GM21381 (cell line): ENCODE results near the gene MCRIP1.

ENCODE experiments used
- ATAC-seq: cut with Tn5 transposase; IDR thresholded peaks from one replicate; pipeline ENCODE4 v1.9.1; 2021; ENCODE audit warnings: mild to moderate bottlenecking, moderate library complexity; ENCODE audit not compliant: unreplicated experiment

The MCRIP1 gene

GRCh38 chr17:81822996-81823819, 9.9 kb downstream of the MCRIP1 start:
- ATAC-seq = no peak

GRCh38 chr17:81822312-81822637, 10.8 kb downstream of the MCRIP1 start:
- ATAC-seq = no peak

GRCh38 chr17:81821603-81822311, 11.3 kb downstream of the MCRIP1 start:
- no peak for ATAC-seq

GRCh38 chr17:81821147-81821546, 11.9 kb downstream of the MCRIP1 start:
- no peak for ATAC-seq

GRCh38 chr17:81819708-81820107, 13.4 kb downstream of the MCRIP1 start:
- ATAC-seq = no peak

- ATAC-seq = no peak
Measured at GRCh38 chr17:81817758-81818147, 15.3 kb downstream of the MCRIP1 start.

- ATAC-seq = no peak
Measured at GRCh38 chr17:81815646-81815986, 17.5 kb downstream of the MCRIP1 start.

- ATAC-seq = no peak
Measured at GRCh38 chr17:81814748-81815645, 18.1 kb downstream of the MCRIP1 start.

GRCh38 chr17:81813861-81814683, 19.0 kb downstream of the MCRIP1 start:
- no peak for ATAC-seq

GRCh38 chr17:81813371-81813684, 19.8 kb downstream of the MCRIP1 start:
- ATAC-seq = no peak

- ATAC-seq = no peak
Measured at GRCh38 chr17:81812571-81813370, 20.3 kb downstream of the MCRIP1 start.

GRCh38 chr17:81811705-81812570, 21.2 kb downstream of the MCRIP1 start:
- no peak for ATAC-seq

GRCh38 chr17:81810892-81811704, 22.0 kb downstream of the MCRIP1 start:
- ATAC-seq = no peak

- ATAC-seq = no peak
Measured at GRCh38 chr17:81810476-81810875, 22.6 kb downstream of the MCRIP1 start.

- ATAC-seq = no peak
Measured at GRCh38 chr17:81809556-81809998, 23.5 kb downstream of the MCRIP1 start.

GRCh38 chr17:81808778-81809555, 24.1 kb downstream of the MCRIP1 start:
- ATAC-seq = no peak

- no peak for ATAC-seq
Measured at GRCh38 chr17:81807839-81808238, 25.3 kb downstream of the MCRIP1 start.
